NT2/D1 (cell line): ENCODE measurements around the gene OASL.

ENCODE experiments used
- SUZ12 ChIP-seq: IDR thresholded peaks from 2 replicates; pipeline ENCODE4 v1.6.1; 2011; ENCODE audit not compliant: insufficient read length, insufficient read depth; ENCODE audit errors: extremely low read depth
- YY1 ChIP-seq: IDR thresholded peaks from 2 replicates; pipeline ENCODE4 v1.6.1; 2011; ENCODE audit not compliant: insufficient read length, insufficient read depth

- TF ChIP-seq YY1 (no peak), SUZ12 (no peak)
Measured at GRCh38 chr12:121021754-121022153, 17.3 kb downstream of the OASL start.
